AG20443 (cell line): Measurements from ENCODE around the gene RACK1.
A peak's percentile ranks its signal among the peaks of the same experiment; 100 is the strongest.
"Not testable (repeated sequence)": the region's sequence is repeated elsewhere in the genome, so short reads cannot be mapped to it uniquely, and the experiment has no call there.

ENCODE experiments used
- DNase-seq: peaks from one replicate; pipeline ENCODE4 v3.0.0; 2012; ENCODE audit warnings: low spot score, mixed read lengths

RACK1 gene

GRCh38 chr5:181243564-181244343 lies at the start of gene RACK1:
Gene RACK1 (minus strand): TSS chr5:181243906. CDS start chr5:181243800, 106 bp downstream.
- peak; percentile 87 for DNase-seq

GRCh38 chr5:181287331-181287730 lies 43.6 kb upstream of the RACK1 start:
- DNase-seq = not testable (repeated sequence)

GRCh38 chr5:181285962-181286705 lies 42.4 kb upstream of the RACK1 start:
- DNase-seq = not testable (repeated sequence)

GRCh38 chr5:181283841-181284755 lies 40.4 kb upstream of the RACK1 start:
- DNase-seq = not testable (repeated sequence)

GRCh38 chr5:181283347-181283746 lies 39.6 kb upstream of the RACK1 start:
- no peak for DNase-seq

GRCh38 chr5:181282874-181283273 lies 39.2 kb upstream of the RACK1 start:
- DNase-seq = no peak

GRCh38 chr5:181282415-181282814 lies 38.7 kb upstream of the RACK1 start:
- DNase-seq = not testable (repeated sequence)

GRCh38 chr5:181281984-181282316 lies 38.2 kb upstream of the RACK1 start:
- no peak for DNase-seq

GRCh38 chr5:181281077-181281983 lies 37.6 kb upstream of the RACK1 start:
- no peak for DNase-seq

GRCh38 chr5:181280251-181280762 lies 36.6 kb upstream of the RACK1 start:
- DNase-seq = no peak

- DNase-seq = not testable (repeated sequence)
These were observed 29.7 kb upstream of the RACK1 start for GRCh38 chr5:181273433-181273744.

- no peak for DNase-seq
These were observed 27.4 kb upstream of the RACK1 start for GRCh38 chr5:181271081-181271480.

GRCh38 chr5:181267907-181268306 lies 24.2 kb upstream of the RACK1 start:
- DNase-seq = not testable (repeated sequence)

- DNase-seq = not testable (repeated sequence)
These were observed 23.7 kb upstream of the RACK1 start for GRCh38 chr5:181267291-181267904.

GRCh38 chr5:181265092-181265671 lies 21.5 kb upstream of the RACK1 start:
- DNase-seq = no peak

- DNase-seq = no peak
These were observed 19.9 kb upstream of the RACK1 start for GRCh38 chr5:181263633-181264032.

- peak; percentile 81 for DNase-seq
These were observed 17.8 kb upstream of the RACK1 start for GRCh38 chr5:181261320-181262049.

- peak; percentile 92 for DNase-seq
These were observed 17.1 kb upstream of the RACK1 start, which contains the start of gene TRIM52 for GRCh38 chr5:181260720-181261319. Gene TRIM52 (minus strand): TSS chr5:181261143. CDS start chr5:181260813, 330 bp downstream.
